ENCODE results near the gene UBTD2.

DNA sequence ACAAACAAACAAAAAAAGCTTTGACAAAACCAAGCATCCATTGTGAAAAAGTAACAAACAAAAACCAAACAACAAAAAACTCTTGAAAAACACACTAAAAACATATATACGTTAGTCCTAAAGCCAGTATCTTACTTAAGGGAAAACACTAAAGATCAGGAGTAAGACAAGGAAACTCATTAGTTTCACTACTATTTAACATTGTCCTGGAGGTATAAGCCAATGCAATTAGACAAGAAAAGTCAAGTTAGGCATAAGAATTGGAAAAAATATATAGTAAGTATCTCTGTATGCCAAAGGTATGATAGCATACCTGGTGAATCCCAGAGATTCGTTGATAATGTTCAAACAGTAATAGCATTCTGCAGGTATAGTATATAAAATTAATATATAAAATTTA lies 21.8 kb upstream of the UBTD2 start:
- TF ChIP-seq CTCF (IDR thresholded peaks at IDR 0.05; ENCODE audit: poor library complexity, severe bottlenecking) (no peak), EZH2 (IDR thresholded peaks at IDR 0.05; ENCODE audit: borderline replicate concordance, insufficient read depth, low read length, poor library complexity, severe bottlenecking) (no peak), POLR2AphosphoS5 (IDR thresholded peaks at IDR 0.05) (no peak), EP300 (conservative IDR thresholded peaks at IDR 0.05; ENCODE audit: poor library complexity, severe bottlenecking) (no peak)
